Panc1 (cell line): ENCODE data around the gene HOXB5. TPM values are rescaled to one million over a fixed set of nuclear protein-coding genes. Genes with fewer than 3 reads are reported as not detected.
A peak's percentile ranks its signal among the peaks of the same experiment; 100 is the strongest.

Experiments used
- ATAC-seq: fragments of 200-7000 bp; cut with Tn5 transposase; 2 replicates; pipeline ENCODE4 v1.9.1; 2020; ENCODE audit warnings: mild to moderate bottlenecking, moderate library complexity
- BruUV-seq: library from RNA; stranded (reverse); fragments of 400-500 nt; replicated peaks from 2 replicates; lab custom pipeline; 2021; lab: Mats Ljungman, UMichigan
- CTCF ChIA-PET: fragments of 300-600 bp; sonication (Branson Sonifier 250); formaldehyde crosslinking; loops from one replicate; lab custom pipeline; 2022; ENCODE audit warnings: antibody characterized with exemption; lab: Charles Lee
- POLR2A ChIA-PET: fragments of 300-600 bp; sonication (Branson Sonifier 250); formaldehyde crosslinking; loops from one replicate; lab custom pipeline; 2022; ENCODE audit warnings: antibody characterized with exemption; lab: Charles Lee
- DNase-seq: peaks from one replicate; pipeline ENCODE4 v3.0.0-alpha.2; 2010; ENCODE audit warnings: low read depth, low spot score
- H3K27ac ChIP-seq: 2 replicates; pipeline ENCODE4 v1.5.1; 2011; ENCODE audit warnings: mild to moderate bottlenecking, low read length, inconsistent platforms
- H3K27me3 ChIP-seq: fragments of 200-500 bp; sonication (Bioruptor generic); 2 replicates; pipeline ENCODE4 v1.6.0; 2014; ENCODE audit warnings: low read length, inconsistent platforms; ENCODE audit not compliant: control insufficient read depth, insufficient read depth
- H3K36me3 ChIP-seq: fragments of 200-500 bp; sonication (Bioruptor generic); 2 replicates; pipeline ENCODE4 v1.5.1; 2014; ENCODE audit warnings: inconsistent platforms, mild to moderate bottlenecking, low read length, moderate library complexity; ENCODE audit not compliant: control insufficient read depth, insufficient read depth
- H3K4me1 ChIP-seq: 2 replicates; pipeline ENCODE4 v1.5.1; 2011; ENCODE audit warnings: inconsistent platforms, mild to moderate bottlenecking, low read length, moderate library complexity; ENCODE audit not compliant: control insufficient read depth, insufficient read depth
- H3K4me3 ChIP-seq, 2 experiments: 2 replicates each; pipeline ENCODE4 v1.5.1; 2011 to 2012; ENCODE audit warnings: low read depth in 2 of 2, low read length in 2 of 2, mild to moderate bottlenecking in 2 of 2, inconsistent platforms in 1 of 2, moderate library complexity in 1 of 2
- H3K9me3 ChIP-seq: fragments of 200-500 bp; sonication (Bioruptor generic); 2 replicates; pipeline ENCODE4 v1.5.1; 2014; ENCODE audit warnings: low read depth, mild to moderate bottlenecking, inconsistent platforms, low read length, moderate library complexity; ENCODE audit not compliant: control insufficient read depth, insufficient read depth
- POLR2AphosphoS5 ChIP-seq: IDR thresholded peaks from 2 replicates; pipeline ENCODE4 v1.6.1; 2012; ENCODE audit warnings: mild to moderate bottlenecking, low read depth, low read length, moderate library complexity
- SIN3A ChIP-seq: IDR thresholded peaks from 2 replicates; pipeline ENCODE4 v1.6.1; 2012; ENCODE audit warnings: low read depth, mild to moderate bottlenecking, low read length, moderate library complexity, borderline replicate concordance; ENCODE audit not compliant: insufficient read depth
- TCF7L2 ChIP-seq: IDR thresholded peaks from 2 replicates; pipeline ENCODE4 v1.6.1; 2011; ENCODE audit warnings: mild to moderate bottlenecking, low read depth, low read length, inconsistent platforms
- in situ Hi-C: cut with HindIII; loops from 2 replicates; pipeline ENCODE4 v1.10.0; 2016; ENCODE audit warnings: low sequenced_read_pairs, low pct_unique_long_range_greater_than_20kb
- intact Hi-C: fragments of 100-400 bp; cut with micrococcal nuclease; formaldehyde crosslinking; loops from one replicate; pipeline ENCODE4 v1.10.0; 2022; ENCODE audit not compliant: unreplicated experiment
- total RNA-seq: library from RNA; stranded (reverse); gene quantifications from one replicate; pipeline ENCODE4 v1.2.1, GENCODE V29; 2021; ENCODE audit not compliant: unreplicated experiment
- TF ChIP-seq, protein P1 (sequence below): fragments of 450-650 bp; IDR thresholded peaks from 2 replicates; pipeline ENCODE4 v1.5.1; 2017; ENCODE audit warnings: mild to moderate bottlenecking
- TF ChIP-seq, protein P2 (sequence below), 2 experiments: IDR thresholded peaks; 2 replicates each; pipeline ENCODE4 v1.6.1; 2011 to 2012; ENCODE audit warnings: low read depth in 2 of 2, control low read depth in 1 of 2, low read length in 1 of 2, mild to moderate bottlenecking in 1 of 2, moderate library complexity in 1 of 2; ENCODE audit not compliant: insufficient read depth in 1 of 2

Gene HOXB5
- total RNA-seq, 1 experiment from 2014 or later = 67.2 TPM

DNA sequence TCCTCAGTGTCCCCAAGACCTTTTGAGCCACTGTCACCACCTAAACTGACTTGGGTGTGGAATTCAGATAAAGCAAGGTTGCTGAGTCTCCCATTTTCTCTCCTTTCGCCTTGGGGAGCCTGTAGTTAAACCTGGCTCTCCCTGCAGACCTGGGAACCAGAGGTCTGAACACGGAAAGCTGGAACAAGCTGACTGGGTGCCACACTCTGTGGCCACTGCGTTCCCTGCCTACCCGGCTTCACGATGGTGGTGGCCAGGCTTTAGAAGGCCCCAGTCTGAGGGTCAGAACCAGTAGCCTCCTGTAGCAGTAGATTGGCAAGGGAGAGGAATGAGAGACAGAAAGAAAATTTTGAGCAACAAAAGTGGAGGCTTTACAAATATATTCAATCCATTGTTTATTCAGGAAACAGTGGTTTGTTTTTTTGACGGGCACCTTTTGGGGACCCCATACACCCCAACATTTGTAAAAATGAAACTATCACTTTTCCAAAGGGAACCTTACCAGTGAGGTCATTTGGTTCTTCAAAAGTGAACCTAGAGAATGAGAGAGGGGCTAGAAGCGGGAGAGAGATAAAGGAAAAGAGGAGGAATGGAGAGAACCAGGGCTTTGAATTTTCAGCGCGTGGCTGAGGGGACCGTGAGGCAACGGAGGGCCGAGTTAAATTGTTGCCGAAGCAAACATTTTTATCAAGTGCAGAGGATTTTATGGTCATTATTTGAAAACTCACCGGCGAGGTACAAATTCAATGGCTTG, 23.3 kb upstream of the HOXB5 start:
- TF ChIP-seq, protein P1, sequence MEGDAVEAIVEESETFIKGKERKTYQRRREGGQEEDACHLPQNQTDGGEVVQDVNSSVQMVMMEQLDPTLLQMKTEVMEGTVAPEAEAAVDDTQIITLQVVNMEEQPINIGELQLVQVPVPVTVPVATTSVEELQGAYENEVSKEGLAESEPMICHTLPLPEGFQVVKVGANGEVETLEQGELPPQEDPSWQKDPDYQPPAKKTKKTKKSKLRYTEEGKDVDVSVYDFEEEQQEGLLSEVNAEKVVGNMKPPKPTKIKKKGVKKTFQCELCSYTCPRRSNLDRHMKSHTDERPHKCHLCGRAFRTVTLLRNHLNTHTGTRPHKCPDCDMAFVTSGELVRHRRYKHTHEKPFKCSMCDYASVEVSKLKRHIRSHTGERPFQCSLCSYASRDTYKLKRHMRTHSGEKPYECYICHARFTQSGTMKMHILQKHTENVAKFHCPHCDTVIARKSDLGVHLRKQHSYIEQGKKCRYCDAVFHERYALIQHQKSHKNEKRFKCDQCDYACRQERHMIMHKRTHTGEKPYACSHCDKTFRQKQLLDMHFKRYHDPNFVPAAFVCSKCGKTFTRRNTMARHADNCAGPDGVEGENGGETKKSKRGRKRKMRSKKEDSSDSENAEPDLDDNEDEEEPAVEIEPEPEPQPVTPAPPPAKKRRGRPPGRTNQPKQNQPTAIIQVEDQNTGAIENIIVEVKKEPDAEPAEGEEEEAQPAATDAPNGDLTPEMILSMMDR = no peak
- TF ChIP-seq POLR2AphosphoS5 = no peak
- TF ChIP-seq, protein P2, sequence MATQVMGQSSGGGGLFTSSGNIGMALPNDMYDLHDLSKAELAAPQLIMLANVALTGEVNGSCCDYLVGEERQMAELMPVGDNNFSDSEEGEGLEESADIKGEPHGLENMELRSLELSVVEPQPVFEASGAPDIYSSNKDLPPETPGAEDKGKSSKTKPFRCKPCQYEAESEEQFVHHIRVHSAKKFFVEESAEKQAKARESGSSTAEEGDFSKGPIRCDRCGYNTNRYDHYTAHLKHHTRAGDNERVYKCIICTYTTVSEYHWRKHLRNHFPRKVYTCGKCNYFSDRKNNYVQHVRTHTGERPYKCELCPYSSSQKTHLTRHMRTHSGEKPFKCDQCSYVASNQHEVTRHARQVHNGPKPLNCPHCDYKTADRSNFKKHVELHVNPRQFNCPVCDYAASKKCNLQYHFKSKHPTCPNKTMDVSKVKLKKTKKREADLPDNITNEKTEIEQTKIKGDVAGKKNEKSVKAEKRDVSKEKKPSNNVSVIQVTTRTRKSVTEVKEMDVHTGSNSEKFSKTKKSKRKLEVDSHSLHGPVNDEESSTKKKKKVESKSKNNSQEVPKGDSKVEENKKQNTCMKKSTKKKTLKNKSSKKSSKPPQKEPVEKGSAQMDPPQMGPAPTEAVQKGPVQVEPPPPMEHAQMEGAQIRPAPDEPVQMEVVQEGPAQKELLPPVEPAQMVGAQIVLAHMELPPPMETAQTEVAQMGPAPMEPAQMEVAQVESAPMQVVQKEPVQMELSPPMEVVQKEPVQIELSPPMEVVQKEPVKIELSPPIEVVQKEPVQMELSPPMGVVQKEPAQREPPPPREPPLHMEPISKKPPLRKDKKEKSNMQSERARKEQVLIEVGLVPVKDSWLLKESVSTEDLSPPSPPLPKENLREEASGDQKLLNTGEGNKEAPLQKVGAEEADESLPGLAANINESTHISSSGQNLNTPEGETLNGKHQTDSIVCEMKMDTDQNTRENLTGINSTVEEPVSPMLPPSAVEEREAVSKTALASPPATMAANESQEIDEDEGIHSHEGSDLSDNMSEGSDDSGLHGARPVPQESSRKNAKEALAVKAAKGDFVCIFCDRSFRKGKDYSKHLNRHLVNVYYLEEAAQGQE (IDR thresholded peaks at IDR 0.05; ENCODE audit: insufficient read depth in 1 of 2, low read depth in 2 of 2, low read length in 1 of 2) = no peak
- TF ChIP-seq TCF7L2 = no peak
- no peak for TF ChIP-seq SIN3A
- intact Hi-C loops (loop anchor here (5.0 to 10.0 kb wide), 2 partner anchors 355 to 592 kb away; no protein-coding TSS in a partner anchor), in situ Hi-C loops (loop anchor here (5.0 kb wide), 1 partner anchor 60 kb away; no protein-coding TSS in a partner anchor)
- ChIA-PET POLR2A (interaction anchor here (0.5 to 1.0 kb wide), 2 partner anchors 8 to 265 kb away, joined by 3 to 7 read pairs; no protein-coding TSS in a partner anchor), CTCF (interaction anchor here (0.6 to 1.5 kb wide), 6 partner anchors 15 to 592 kb away, joined by 3 to 6 read pairs (median 3); no protein-coding TSS in a partner anchor)
- no peak for DNase-seq
- Histone ChIP-seq H3K36me3 (no peaks in the 10 kb centered on the region), H3K9me3 (no peaks in the 10 kb centered on the region), H3K27me3 (no peaks in the 10 kb centered on the region), H3K4me3 (peak overlapping the region; percentile 68 to 71), H3K4me1 (peaks cover 52% of the 10 kb centered on the region), H3K27ac (peak overlapping the region; percentile 99)
- BruUV-seq = no TSS peak
- peak; percentile 13; the same call in 1 of the 2 replicates for ATAC-seq

DNA sequence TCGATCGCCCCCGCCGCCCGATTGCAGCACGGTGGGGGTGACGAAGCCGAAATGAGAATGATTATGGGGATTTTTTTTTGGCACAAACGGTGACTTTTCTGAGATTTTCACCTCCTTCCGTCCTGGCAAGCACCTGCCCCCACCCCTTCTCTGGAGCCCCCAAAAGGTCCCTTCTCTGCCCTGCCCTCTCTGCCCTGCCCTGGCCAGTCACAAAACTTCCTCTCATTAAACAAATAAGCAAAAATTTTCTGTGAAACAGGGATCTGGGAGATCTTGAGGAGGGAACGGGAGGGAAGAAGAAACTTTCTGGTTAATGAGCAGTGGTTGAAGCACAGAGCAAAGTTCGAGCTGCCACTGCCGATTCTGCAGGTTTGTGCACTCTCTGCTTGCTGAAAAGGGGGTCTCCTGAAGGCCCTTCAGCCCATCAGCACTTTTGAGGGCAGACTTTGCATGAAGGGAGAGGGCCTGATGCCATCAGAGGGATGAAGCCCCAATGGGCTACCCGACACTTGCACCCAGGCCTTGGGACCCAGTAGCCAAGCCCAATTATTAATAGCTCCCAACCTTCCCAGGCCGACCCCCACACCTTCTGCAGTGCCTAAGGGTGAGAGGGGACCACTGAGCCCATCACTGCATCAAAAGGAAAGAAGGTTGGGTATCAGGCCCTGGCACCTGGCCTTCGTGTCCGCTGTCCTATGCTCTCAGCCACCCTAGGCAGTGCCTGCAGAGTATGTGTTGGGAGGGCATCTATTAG, 22.6 kb upstream of the HOXB5 start:
- no TSS peak for BruUV-seq
- DNase-seq (no peak), ATAC-seq (0 out of 2 replicates have a peak, but pooled peaks have one; percentile 5)
- ChIA-PET POLR2A (interaction anchor here (0.5 to 2.4 kb wide), 8 partner anchors 9 to 352 kb away, joined by 3 to 13 read pairs (median 4); partner anchors contain the start of gene HOXB6), CTCF (interaction anchor here (1.4 to 1.9 kb wide), 3 partner anchors 17 to 280 kb away, joined by 3 to 8 read pairs (median 3); no protein-coding TSS in a partner anchor)
- no peaks in the 10 kb centered on the region for H3K27me3 ChIP-seq
- peak overlapping the region; percentile 99 for H3K27ac ChIP-seq
- peak overlapping the region; percentile 68 to 71 for H3K4me3 ChIP-seq
- intact Hi-C loops = loop anchor here (5.0 to 10.0 kb wide), 2 partner anchors 354 to 591 kb away; no protein-coding TSS in a partner anchor
- H3K9me3 ChIP-seq = no peaks in the 10 kb centered on the region
- in situ Hi-C loops = loop anchor here (5.0 kb wide), 1 partner anchor 59 kb away; no protein-coding TSS in a partner anchor
- H3K36me3 ChIP-seq = no peaks in the 10 kb centered on the region; the same call in 1 of the 2 replicates
- H3K4me1 ChIP-seq = peaks cover 47% of the 10 kb centered on the region
- TF ChIP-seq, protein P2 (IDR thresholded peaks at IDR 0.05; ENCODE audit: insufficient read depth in 1 of 2, low read depth in 2 of 2, low read length in 1 of 2) = no peak
- TF ChIP-seq SIN3A (0 out of 2 replicates have a peak, but pooled peaks have one; percentile 16), POLR2AphosphoS5 (no peak; the same call in 1 of the 2 replicates), TCF7L2 (peak; percentile 83)
- TF ChIP-seq, protein P1 = no peak
